HCT116 (cell line): ENCODE data around the gene GALNT13. TPM values are rescaled to one million over a fixed set of nuclear protein-coding genes. Genes with fewer than 3 reads are reported as not detected.

Source experiments
- ATAC-seq: fragments of 200-7000 bp; cut with Tn5 transposase; 2 replicates; pipeline ENCODE4 v1.9.1; 2020; ENCODE audit warnings: mild to moderate bottlenecking, moderate library complexity
- BruUV-seq: library from RNA; stranded (reverse); fragments of 400-500 nt; replicated peaks from 2 replicates; lab custom pipeline; 2021; lab: Mats Ljungman, UMichigan
- CTCF ChIA-PET: fragments of 300-600 bp; sonication (Branson Sonifier 250); formaldehyde crosslinking; loops from one replicate; lab custom pipeline; 2021; ENCODE audit warnings: antibody characterized with exemption; lab: Charles Lee
- POLR2A ChIA-PET: fragments of 300-600, 350-600 bp; sonication (Branson Sonifier 250); formaldehyde crosslinking; loops from one replicate; lab custom pipeline; 2021; ENCODE audit warnings: antibody characterized with exemption; lab: Charles Lee
- RAD21 ChIA-PET, 2 experiments: fragments of 300-600 bp; sonication (Branson Sonifier 250); formaldehyde crosslinking; loops; one replicate each; lab custom pipeline; 2023; ENCODE audit warnings: low total read pairs in 2 of 2; ENCODE audit not compliant: uncharacterized antibody in 2 of 2, unreplicated experiment in 2 of 2, low non-redundant PET in 1 of 2; lab: Charles Lee
- DNase-seq: peaks from one replicate; pipeline ENCODE4 v3.0.0-alpha.2; 2010; ENCODE audit warnings: low read depth, low spot score
- H2AFZ ChIP-seq: fragments of 200-600 bp; shearing (Covaris generic), sonication (generic); 2 replicates; pipeline ENCODE4 v1.6.1; 2017; ENCODE audit warnings: low read depth, mixed run types, mixed read lengths, antibody characterized with exemption, low read length; ENCODE audit not compliant: poor library complexity, severe bottlenecking
- H3K27ac ChIP-seq: 2 replicates; pipeline ENCODE4 v1.5.1; 2012; ENCODE audit warnings: low read depth, low read length
- H3K27me3 ChIP-seq: fragments of 200-600 bp; sonication (generic); 2 replicates; pipeline ENCODE4 v1.6.1; 2016; ENCODE audit warnings: mixed run types, low read length, mixed read lengths; ENCODE audit not compliant: insufficient read depth
- H3K36me3 ChIP-seq, 2 experiments: fragments of 200-500 bp in 1 of 2; fragments of 200-600 bp in 1 of 2; sonication (Bioruptor generic) in 1 of 2; sonication (generic) in 1 of 2; 2 replicates each; pipeline versions ENCODE4 v1.5.1 to v1.6.1; 2014 to 2016; ENCODE audit warnings: low read length in 2 of 2, inconsistent platforms in 1 of 2, mixed read lengths in 1 of 2, mixed run types in 1 of 2; ENCODE audit not compliant: insufficient read depth in 2 of 2, control insufficient read depth in 1 of 2
- H3K4me1 ChIP-seq, 2 experiments: fragments of 200-600 bp in 1 of 2; sonication (generic) in 1 of 2; 2 replicates each; pipeline versions ENCODE4 v1.5.1 to v1.6.1; 2012 to 2017; ENCODE audit warnings: low read length in 2 of 2, inconsistent platforms in 1 of 2, mild to moderate bottlenecking in 1 of 2, mixed read lengths in 1 of 2, mixed run types in 1 of 2, moderate library complexity in 1 of 2; ENCODE audit not compliant: insufficient read depth in 2 of 2, control insufficient read depth in 1 of 2
- H3K4me2 ChIP-seq: fragments of 200-600 bp; sonication (generic); 2 replicates; pipeline ENCODE4 v1.6.1; 2017; ENCODE audit warnings: mixed run types, low read length, mixed read lengths
- H3K4me3 ChIP-seq, 2 experiments: fragments of 200-600 bp in 1 of 2; sonication (generic) in 1 of 2; replicated peaks in 1 of 2; 2 replicates each; pipeline ENCODE4 v1.5.1; 2011 to 2016; ENCODE audit warnings: low read length in 2 of 2, control low read depth in 1 of 2, low read depth in 1 of 2, mild to moderate bottlenecking in 1 of 2, mixed read lengths in 1 of 2, mixed run types in 1 of 2
- H3K79me2 ChIP-seq: fragments of 200-600 bp; sonication (generic); 2 replicates; pipeline ENCODE4 v1.6.1; 2017; ENCODE audit warnings: mild to moderate bottlenecking, mixed run types, low read length, moderate library complexity, mixed read lengths; ENCODE audit not compliant: insufficient read depth
- H3K9ac ChIP-seq: fragments of 200-600 bp; sonication (generic); 2 replicates; pipeline ENCODE4 v1.6.1; 2016; ENCODE audit warnings: low read length, mixed read lengths
- H3K9me2 ChIP-seq: fragments of 200-600 bp; sonication (generic), shearing (Covaris generic); 2 replicates; pipeline ENCODE4 v1.6.1; 2017; ENCODE audit warnings: mixed run types, mild to moderate bottlenecking, moderate library complexity; ENCODE audit not compliant: insufficient read depth
- H3K9me3 ChIP-seq, 2 experiments: fragments of 200-500 bp in 1 of 2; fragments of 200-600 bp in 1 of 2; sonication (Bioruptor generic) in 1 of 2; sonication (generic) in 1 of 2; 2 replicates each; pipeline ENCODE4 v1.6.1; 2014 to 2017; ENCODE audit warnings: low read length in 2 of 2, mixed read lengths in 2 of 2, inconsistent platforms in 1 of 2, low read depth in 1 of 2, mild to moderate bottlenecking in 1 of 2, mixed run types in 1 of 2, moderate library complexity in 1 of 2; ENCODE audit not compliant: control insufficient read depth in 1 of 2, insufficient read depth in 1 of 2
- H4K20me1 ChIP-seq: fragments of 200-600 bp; sonication (generic), shearing (Covaris generic); 2 replicates; pipeline ENCODE4 v1.6.1; 2017; ENCODE audit warnings: mixed run types, mild to moderate bottlenecking, moderate library complexity; ENCODE audit not compliant: insufficient read depth
- CBX3 ChIP-seq: IDR thresholded peaks from 2 replicates; pipeline ENCODE4 v1.6.1; 2012; ENCODE audit warnings: low read depth
- CTCF ChIP-seq, 3 experiments: fragments of 200-600 bp in 1 of 3; sonication (generic) in 1 of 3; IDR thresholded peaks in 2 of 3; conservative IDR thresholded peaks in 1 of 3; 2 replicates each; pipeline ENCODE4 v1.5.1; 2012 to 2017; ENCODE audit warnings: low read depth in 2 of 3, low read length in 2 of 3, antibody characterized with exemption in 1 of 3, borderline replicate concordance in 1 of 3, control low read depth in 1 of 3, mild to moderate bottlenecking in 1 of 3, mixed read lengths in 1 of 3, mixed run types in 1 of 3, moderate library complexity in 1 of 3; ENCODE audit not compliant: insufficient read depth in 1 of 3
- EGR1 ChIP-seq: IDR thresholded peaks from 2 replicates; pipeline ENCODE4 v1.6.1; 2012; ENCODE audit warnings: low read depth
- ELF1 ChIP-seq: IDR thresholded peaks from 2 replicates; pipeline ENCODE4 v1.6.1; 2012; ENCODE audit warnings: low read depth, borderline replicate concordance
- JUND ChIP-seq: IDR thresholded peaks from 2 replicates; pipeline ENCODE4 v1.6.1; 2012
- POLR2A ChIP-seq: IDR thresholded peaks from 2 replicates; pipeline ENCODE4 v1.7.0; 2011; ENCODE audit warnings: borderline replicate concordance; ENCODE audit not compliant: insufficient read depth, insufficient read length; ENCODE audit errors: extremely low read depth
- RAD21 ChIP-seq: IDR thresholded peaks from 2 replicates; pipeline ENCODE4 v1.6.1; 2012; ENCODE audit warnings: low read depth, mild to moderate bottlenecking
- SIN3A ChIP-seq: IDR thresholded peaks from 2 replicates; pipeline ENCODE4 v1.6.1; 2012; ENCODE audit warnings: low read depth
- YY1 ChIP-seq: IDR thresholded peaks from 2 replicates; pipeline ENCODE4 v1.6.1; 2011; ENCODE audit warnings: low read length, low read depth, moderate library complexity, mild to moderate bottlenecking; ENCODE audit not compliant: insufficient replicate concordance; ENCODE audit errors: extremely low read depth
- ZBTB33 ChIP-seq: IDR thresholded peaks from 2 replicates; pipeline ENCODE4 v1.6.1; 2011; ENCODE audit warnings: mild to moderate bottlenecking, low read length, moderate library complexity; ENCODE audit not compliant: insufficient replicate concordance; ENCODE audit errors: extremely low read depth
- ZFX ChIP-seq: fragments of 450-650 bp; IDR thresholded peaks from 2 replicates; pipeline ENCODE4 v1.6.1; 2017
- intact Hi-C: fragments of 100-400 bp; cut with micrococcal nuclease; formaldehyde crosslinking; loops from 2 replicates; pipeline ENCODE4 v1.10.0; 2022
- total RNA-seq: library from RNA; stranded (reverse); gene quantifications from one replicate; pipeline ENCODE4 v1.2.1, GENCODE V29; 2021; ENCODE audit not compliant: unreplicated experiment
- TF ChIP-seq, protein P1 (sequence below): IDR thresholded peaks from 2 replicates; pipeline ENCODE4 v1.6.1; 2012; ENCODE audit warnings: low read depth
- TF ChIP-seq, protein P2 (sequence below): IDR thresholded peaks from 2 replicates; pipeline ENCODE4 v1.6.1; 2012

GALNT13 gene
- total RNA-seq, 1 experiment from 2014 or later = 0.44 TPM

DNA sequence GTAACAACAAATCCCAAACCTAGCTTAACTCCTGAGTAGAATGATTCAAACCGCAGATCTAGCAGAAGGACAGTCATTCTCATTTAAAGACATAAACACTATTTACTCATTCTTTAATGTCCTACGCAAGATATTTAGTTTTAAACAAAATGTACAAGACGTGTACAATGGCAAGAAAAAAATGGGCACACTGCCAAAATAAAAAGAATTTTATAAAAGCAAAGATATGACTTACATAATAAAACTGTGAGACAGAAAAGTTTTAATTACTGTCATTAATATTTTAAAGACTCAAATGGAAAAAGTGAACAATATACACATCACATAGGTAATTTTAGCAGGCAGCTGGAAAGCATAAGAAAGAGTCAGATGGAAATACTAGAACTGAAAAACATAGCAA is 157.8 kb downstream of the GALNT13 start:
- Histone ChIP-seq H3K4me3 (no peak overlapping the region), H3K4me2 (no peak overlapping the region), H3K79me2 (no peaks in the 10 kb centered on the region), H3K9ac (no peak overlapping the region), H3K27ac (no peak overlapping the region), H3K27me3 (no peaks in the 10 kb centered on the region), H2AFZ (no peak overlapping the region), H3K9me3 (no peaks in the 10 kb centered on the region), H3K9me2 (no peaks in the 10 kb centered on the region), H3K4me1 (no peaks in the 10 kb centered on the region), H4K20me1 (no peaks in the 10 kb centered on the region), H3K36me3 (no peaks in the 10 kb centered on the region)
- CTCF ChIA-PET = no interaction called here
- DNase-seq = no peak
- POLR2A ChIA-PET = no interaction called here
- TF ChIP-seq, protein P1, sequence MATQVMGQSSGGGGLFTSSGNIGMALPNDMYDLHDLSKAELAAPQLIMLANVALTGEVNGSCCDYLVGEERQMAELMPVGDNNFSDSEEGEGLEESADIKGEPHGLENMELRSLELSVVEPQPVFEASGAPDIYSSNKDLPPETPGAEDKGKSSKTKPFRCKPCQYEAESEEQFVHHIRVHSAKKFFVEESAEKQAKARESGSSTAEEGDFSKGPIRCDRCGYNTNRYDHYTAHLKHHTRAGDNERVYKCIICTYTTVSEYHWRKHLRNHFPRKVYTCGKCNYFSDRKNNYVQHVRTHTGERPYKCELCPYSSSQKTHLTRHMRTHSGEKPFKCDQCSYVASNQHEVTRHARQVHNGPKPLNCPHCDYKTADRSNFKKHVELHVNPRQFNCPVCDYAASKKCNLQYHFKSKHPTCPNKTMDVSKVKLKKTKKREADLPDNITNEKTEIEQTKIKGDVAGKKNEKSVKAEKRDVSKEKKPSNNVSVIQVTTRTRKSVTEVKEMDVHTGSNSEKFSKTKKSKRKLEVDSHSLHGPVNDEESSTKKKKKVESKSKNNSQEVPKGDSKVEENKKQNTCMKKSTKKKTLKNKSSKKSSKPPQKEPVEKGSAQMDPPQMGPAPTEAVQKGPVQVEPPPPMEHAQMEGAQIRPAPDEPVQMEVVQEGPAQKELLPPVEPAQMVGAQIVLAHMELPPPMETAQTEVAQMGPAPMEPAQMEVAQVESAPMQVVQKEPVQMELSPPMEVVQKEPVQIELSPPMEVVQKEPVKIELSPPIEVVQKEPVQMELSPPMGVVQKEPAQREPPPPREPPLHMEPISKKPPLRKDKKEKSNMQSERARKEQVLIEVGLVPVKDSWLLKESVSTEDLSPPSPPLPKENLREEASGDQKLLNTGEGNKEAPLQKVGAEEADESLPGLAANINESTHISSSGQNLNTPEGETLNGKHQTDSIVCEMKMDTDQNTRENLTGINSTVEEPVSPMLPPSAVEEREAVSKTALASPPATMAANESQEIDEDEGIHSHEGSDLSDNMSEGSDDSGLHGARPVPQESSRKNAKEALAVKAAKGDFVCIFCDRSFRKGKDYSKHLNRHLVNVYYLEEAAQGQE = no peak
- TF ChIP-seq, protein P2, sequence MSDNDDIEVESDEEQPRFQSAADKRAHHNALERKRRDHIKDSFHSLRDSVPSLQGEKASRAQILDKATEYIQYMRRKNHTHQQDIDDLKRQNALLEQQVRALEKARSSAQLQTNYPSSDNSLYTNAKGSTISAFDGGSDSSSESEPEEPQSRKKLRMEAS = no peak
- TF ChIP-seq EGR1 (no peak), YY1 (no peak), ELF1 (no peak), POLR2A (no peak)
- no TSS peak for BruUV-seq
- RAD21 ChIA-PET = no interaction called here
- intact Hi-C loops = no loop called here
- ATAC-seq = no peak

DNA sequence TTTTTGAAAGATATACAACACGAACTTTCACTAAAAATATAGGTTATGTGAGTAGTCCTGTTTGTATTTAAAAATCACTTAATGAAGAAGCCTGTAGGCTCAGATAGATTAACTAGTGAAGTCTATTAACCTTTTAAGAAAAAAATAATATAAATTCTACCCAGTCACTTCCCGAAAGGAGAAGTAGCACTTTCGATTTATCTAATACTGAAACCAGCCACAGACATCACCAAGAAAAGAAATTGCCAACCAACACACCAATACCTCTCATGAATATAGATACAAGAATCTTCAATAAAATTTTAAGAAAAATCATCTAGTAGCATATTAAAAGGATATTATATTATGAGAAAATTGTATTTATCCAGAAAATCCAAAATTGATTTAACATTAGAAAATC is 160.5 kb downstream of the GALNT13 start:
- CTCF ChIA-PET = no interaction called here
- RAD21 ChIA-PET = no interaction called here

More for the DNA sequence above, 160.5 kb downstream of the GALNT13 start:
- POLR2A ChIA-PET = no interaction called here
- no peak for TF ChIP-seq ZBTB33
- no peak for TF ChIP-seq JUND
- TF ChIP-seq SIN3A = no peak
- TF ChIP-seq RAD21 = no peak
- no peak for TF ChIP-seq CTCF (IDR thresholded peaks at IDR 0.05 in 2 of 3, conservative IDR thresholded peaks at IDR 0.05 in 1 of 3; ENCODE audit: borderline replicate concordance in 1 of 3, insufficient read depth in 1 of 3, low read depth in 2 of 3, low read length in 2 of 3)
- no peak for TF ChIP-seq CBX3
- TF ChIP-seq ZFX = no peak
- TF ChIP-seq POLR2A = no peak
- TF ChIP-seq, all 23 proteins: peak for 0
- Histone ChIP-seq H3K9ac (no peak overlapping the region), H4K20me1 (no peaks in the 10 kb centered on the region), H3K9me3 (no peaks in the 10 kb centered on the region), H3K27ac (no peak overlapping the region), H3K27me3 (no peaks in the 10 kb centered on the region), H2AFZ (no peak overlapping the region), H3K4me2 (no peak overlapping the region), H3K9me2 (no peaks in the 10 kb centered on the region), H3K4me1 (no peaks in the 10 kb centered on the region), H3K79me2 (no peaks in the 10 kb centered on the region), H3K4me3 (no peak overlapping the region), H3K36me3 (no peaks in the 10 kb centered on the region)
- intact Hi-C loops = no loop called here
- DNase-seq (no peak), ATAC-seq (no peak)
- BruUV-seq = no TSS peak
